ENCODE data around the gene TRIM17.

DNA sequence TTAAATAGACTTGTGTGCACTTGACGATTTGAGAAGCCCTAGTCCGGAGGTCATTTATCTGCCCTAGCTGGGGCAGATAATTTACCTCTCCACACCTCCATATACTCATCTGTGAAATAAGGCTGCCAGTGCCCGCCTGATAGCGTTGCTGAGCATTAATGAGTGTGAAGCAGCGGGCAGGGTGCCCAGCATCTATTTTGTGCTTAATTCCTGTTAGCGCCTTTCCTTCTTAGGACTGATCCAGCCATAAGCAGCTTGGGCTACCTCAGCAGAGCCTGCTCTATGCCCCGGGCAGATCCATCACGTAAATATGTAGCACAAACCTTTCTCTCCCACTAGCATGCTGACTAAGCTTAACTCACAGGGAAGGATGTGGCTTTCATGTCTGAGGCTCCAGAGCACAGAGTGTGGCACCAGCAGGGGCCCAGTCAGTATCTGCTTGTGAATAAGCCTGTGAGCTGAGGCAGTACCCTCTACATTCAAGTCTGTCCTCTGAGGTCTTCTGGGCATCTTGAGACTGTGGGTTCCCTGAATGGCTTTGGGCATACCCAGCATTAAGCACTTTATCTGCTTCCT, 49.0 kb upstream of the TRIM17 start:
- TF ChIP-seq EP300 (IDR thresholded peaks at IDR 0.05; ENCODE audit: borderline replicate concordance), result no peak
- TF ChIP-seq, protein P1, sequence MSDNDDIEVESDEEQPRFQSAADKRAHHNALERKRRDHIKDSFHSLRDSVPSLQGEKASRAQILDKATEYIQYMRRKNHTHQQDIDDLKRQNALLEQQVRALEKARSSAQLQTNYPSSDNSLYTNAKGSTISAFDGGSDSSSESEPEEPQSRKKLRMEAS (IDR thresholded peaks at IDR 0.05), result no peak
